HEK293 (cell line): Measurements from ENCODE around the gene GMDS.

Experiments
- ZBTB21 ChIP-seq: fragments of 450-650 bp; formaldehyde crosslinking; IDR thresholded peaks from 2 replicates; pipeline ENCODE4 v1.5.1; 2017; ENCODE audit warnings: missing biosample characterization, missing genetic modification characterization
- ZNF610 ChIP-seq: fragments of 450-650 bp; formaldehyde crosslinking; IDR thresholded peaks from 2 replicates; pipeline ENCODE4 v1.5.1; 2016; ENCODE audit warnings: missing biosample characterization, missing genetic modification characterization, borderline replicate concordance
- ZNF629 ChIP-seq: fragments of 450-650 bp; formaldehyde crosslinking; IDR thresholded peaks from 2 replicates; pipeline ENCODE4 v1.5.1; 2017; ENCODE audit warnings: missing biosample characterization, missing genetic modification characterization
- ZNF768 ChIP-seq: fragments of 450-650 bp; formaldehyde crosslinking; IDR thresholded peaks from 2 replicates; pipeline ENCODE4 v1.5.1; 2018; ENCODE audit warnings: missing biosample characterization, mild to moderate bottlenecking, missing genetic modification characterization
- TF ChIP-seq, protein P1 (sequence below): fragments of 450-650 bp; formaldehyde crosslinking; IDR thresholded peaks from 2 replicates; pipeline ENCODE4 v1.5.1; 2016; ENCODE audit warnings: missing biosample characterization, missing genetic modification characterization
- TF ChIP-seq, protein P2 (sequence below): sonication (generic); formaldehyde crosslinking; IDR thresholded peaks from 2 replicates; pipeline ENCODE4 v1.8.1; 2022; ENCODE audit warnings: mild to moderate bottlenecking, moderate library complexity, missing genetic modification reagents
- TF ChIP-seq, protein P3 (sequence below): fragments of 450-650 bp; formaldehyde crosslinking; conservative IDR thresholded peaks from 2 replicates; pipeline ENCODE4 v1.5.1; 2016; ENCODE audit warnings: low read depth, missing biosample characterization, missing genetic modification characterization
- TF ChIP-seq, protein P4 (sequence below): fragments of 450-650 bp; formaldehyde crosslinking; IDR thresholded peaks from 2 replicates; pipeline ENCODE4 v1.5.1; 2016; ENCODE audit warnings: missing biosample characterization, missing genetic modification characterization
- TF ChIP-seq, protein P5 (sequence below): fragments of 450-650 bp; formaldehyde crosslinking; IDR thresholded peaks from 2 replicates; pipeline ENCODE4 v1.5.1; 2016; ENCODE audit warnings: missing biosample characterization, missing genetic modification characterization

DNA sequence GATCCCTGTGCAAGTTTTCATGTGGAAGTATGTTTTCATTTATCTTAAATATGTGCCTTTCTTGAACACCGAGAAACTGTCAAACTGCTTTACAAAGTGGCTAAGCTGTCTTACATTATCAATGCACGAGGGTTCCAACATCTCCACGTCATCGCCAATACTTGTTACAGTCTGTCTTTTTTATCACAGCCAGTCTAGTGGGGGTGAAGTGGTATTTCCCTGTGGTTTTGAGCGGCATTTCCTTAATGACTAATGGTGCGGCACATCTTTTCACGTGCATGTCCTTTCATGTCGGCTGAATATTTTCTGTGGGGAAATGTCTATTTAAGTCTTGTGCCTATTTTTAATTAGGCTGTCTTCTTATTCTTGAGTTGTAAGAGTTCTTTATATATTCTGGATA is 355.3 kb downstream of the GMDS start:
- TF ChIP-seq, protein P1, sequence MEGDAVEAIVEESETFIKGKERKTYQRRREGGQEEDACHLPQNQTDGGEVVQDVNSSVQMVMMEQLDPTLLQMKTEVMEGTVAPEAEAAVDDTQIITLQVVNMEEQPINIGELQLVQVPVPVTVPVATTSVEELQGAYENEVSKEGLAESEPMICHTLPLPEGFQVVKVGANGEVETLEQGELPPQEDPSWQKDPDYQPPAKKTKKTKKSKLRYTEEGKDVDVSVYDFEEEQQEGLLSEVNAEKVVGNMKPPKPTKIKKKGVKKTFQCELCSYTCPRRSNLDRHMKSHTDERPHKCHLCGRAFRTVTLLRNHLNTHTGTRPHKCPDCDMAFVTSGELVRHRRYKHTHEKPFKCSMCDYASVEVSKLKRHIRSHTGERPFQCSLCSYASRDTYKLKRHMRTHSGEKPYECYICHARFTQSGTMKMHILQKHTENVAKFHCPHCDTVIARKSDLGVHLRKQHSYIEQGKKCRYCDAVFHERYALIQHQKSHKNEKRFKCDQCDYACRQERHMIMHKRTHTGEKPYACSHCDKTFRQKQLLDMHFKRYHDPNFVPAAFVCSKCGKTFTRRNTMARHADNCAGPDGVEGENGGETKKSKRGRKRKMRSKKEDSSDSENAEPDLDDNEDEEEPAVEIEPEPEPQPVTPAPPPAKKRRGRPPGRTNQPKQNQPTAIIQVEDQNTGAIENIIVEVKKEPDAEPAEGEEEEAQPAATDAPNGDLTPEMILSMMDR (tag by site-specific recombination): no peak
- TF ChIP-seq, protein P2, sequence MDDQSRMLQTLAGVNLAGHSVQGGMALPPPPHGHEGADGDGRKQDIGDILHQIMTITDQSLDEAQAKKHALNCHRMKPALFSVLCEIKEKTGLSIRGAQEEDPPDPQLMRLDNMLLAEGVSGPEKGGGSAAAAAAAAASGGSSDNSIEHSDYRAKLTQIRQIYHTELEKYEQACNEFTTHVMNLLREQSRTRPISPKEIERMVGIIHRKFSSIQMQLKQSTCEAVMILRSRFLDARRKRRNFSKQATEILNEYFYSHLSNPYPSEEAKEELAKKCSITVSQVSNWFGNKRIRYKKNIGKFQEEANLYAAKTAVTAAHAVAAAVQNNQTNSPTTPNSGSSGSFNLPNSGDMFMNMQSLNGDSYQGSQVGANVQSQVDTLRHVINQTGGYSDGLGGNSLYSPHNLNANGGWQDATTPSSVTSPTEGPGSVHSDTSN (CRISPR knock-in tag): no peak
- TF ChIP-seq, protein P3, sequence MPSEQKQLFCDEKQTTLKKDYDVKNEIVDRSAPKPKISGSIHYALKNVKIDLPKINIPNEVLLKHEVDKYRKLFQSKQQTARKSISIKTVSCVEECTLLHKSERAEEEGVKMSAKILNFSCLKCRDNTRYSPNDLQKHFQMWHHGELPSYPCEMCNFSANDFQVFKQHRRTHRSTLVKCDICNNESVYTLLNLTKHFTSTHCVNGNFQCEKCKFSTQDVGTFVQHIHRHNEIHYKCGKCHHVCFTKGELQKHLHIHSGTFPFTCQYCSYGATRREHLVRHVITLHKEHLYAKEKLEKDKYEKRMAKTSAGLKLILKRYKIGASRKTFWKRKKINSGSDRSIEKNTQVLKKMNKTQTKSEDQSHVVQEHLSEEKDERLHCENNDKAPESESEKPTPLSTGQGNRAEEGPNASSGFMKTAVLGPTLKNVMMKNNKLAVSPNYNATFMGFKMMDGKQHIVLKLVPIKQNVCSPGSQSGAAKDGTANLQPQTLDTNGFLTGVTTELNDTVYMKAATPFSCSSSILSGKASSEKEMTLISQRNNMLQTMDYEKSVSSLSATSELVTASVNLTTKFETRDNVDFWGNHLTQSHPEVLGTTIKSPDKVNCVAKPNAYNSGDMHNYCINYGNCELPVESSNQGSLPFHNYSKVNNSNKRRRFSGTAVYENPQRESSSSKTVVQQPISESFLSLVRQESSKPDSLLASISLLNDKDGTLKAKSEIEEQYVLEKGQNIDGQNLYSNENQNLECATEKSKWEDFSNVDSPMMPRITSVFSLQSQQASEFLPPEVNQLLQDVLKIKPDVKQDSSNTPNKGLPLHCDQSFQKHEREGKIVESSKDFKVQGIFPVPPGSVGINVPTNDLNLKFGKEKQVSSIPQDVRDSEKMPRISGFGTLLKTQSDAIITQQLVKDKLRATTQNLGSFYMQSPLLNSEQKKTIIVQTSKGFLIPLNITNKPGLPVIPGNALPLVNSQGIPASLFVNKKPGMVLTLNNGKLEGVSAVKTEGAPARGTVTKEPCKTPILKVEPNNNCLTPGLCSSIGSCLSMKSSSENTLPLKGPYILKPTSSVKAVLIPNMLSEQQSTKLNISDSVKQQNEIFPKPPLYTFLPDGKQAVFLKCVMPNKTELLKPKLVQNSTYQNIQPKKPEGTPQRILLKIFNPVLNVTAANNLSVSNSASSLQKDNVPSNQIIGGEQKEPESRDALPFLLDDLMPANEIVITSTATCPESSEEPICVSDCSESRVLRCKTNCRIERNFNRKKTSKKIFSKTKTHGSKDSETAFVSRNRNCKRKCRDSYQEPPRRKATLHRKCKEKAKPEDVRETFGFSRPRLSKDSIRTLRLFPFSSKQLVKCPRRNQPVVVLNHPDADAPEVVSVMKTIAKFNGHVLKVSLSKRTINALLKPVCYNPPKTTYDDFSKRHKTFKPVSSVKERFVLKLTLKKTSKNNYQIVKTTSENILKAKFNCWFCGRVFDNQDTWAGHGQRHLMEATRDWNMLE: no peak
- TF ChIP-seq, protein P4, sequence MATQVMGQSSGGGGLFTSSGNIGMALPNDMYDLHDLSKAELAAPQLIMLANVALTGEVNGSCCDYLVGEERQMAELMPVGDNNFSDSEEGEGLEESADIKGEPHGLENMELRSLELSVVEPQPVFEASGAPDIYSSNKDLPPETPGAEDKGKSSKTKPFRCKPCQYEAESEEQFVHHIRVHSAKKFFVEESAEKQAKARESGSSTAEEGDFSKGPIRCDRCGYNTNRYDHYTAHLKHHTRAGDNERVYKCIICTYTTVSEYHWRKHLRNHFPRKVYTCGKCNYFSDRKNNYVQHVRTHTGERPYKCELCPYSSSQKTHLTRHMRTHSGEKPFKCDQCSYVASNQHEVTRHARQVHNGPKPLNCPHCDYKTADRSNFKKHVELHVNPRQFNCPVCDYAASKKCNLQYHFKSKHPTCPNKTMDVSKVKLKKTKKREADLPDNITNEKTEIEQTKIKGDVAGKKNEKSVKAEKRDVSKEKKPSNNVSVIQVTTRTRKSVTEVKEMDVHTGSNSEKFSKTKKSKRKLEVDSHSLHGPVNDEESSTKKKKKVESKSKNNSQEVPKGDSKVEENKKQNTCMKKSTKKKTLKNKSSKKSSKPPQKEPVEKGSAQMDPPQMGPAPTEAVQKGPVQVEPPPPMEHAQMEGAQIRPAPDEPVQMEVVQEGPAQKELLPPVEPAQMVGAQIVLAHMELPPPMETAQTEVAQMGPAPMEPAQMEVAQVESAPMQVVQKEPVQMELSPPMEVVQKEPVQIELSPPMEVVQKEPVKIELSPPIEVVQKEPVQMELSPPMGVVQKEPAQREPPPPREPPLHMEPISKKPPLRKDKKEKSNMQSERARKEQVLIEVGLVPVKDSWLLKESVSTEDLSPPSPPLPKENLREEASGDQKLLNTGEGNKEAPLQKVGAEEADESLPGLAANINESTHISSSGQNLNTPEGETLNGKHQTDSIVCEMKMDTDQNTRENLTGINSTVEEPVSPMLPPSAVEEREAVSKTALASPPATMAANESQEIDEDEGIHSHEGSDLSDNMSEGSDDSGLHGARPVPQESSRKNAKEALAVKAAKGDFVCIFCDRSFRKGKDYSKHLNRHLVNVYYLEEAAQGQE: no peak
- no peak for TF ChIP-seq ZBTB21
- TF ChIP-seq, protein P5, sequence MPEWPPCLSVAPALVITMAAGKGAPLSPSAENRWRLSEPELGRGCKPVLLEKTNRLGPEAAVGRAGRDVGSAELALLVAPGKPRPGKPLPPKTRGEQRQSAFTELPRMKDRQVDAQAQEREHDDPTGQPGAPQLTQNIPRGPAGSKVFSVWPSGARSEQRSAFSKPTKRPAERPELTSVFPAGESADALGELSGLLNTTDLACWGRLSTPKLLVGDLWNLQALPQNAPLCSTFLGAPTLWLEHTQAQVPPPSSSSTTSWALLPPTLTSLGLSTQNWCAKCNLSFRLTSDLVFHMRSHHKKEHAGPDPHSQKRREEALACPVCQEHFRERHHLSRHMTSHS: no peak
- no peak for TF ChIP-seq ZNF768
- no peak for TF ChIP-seq ZNF610
- no peak for TF ChIP-seq ZNF629 (tag by site-specific recombination)
